SK-N-SH treated with all-trans-retinoic acid at 6 μM for 48 hours (cell line): Measurements from ENCODE around the gene ST6GAL1.
A peak's percentile ranks its signal among the peaks of the same experiment; 100 is the strongest.

ENCODE experiments used
- ATAC-seq: fragments of 200-7000 bp; cut with Tn5 transposase; 3 replicates; pipeline ENCODE4 v1.9.1; 2020; ENCODE audit warnings: mild to moderate bottlenecking, moderate library complexity
- ARNTL ChIP-seq: fragments of 450-650 bp; formaldehyde crosslinking; IDR thresholded peaks from 2 replicates; pipeline ENCODE4 v1.5.0; 2020; ENCODE audit warnings: low read depth, mild to moderate bottlenecking, moderate library complexity, borderline replicate concordance
- BACH2 ChIP-seq: fragments of 250-450 bp; sonication (Bioruptor Pico); IDR thresholded peaks from 2 replicates; pipeline ENCODE4 v1.9.0; 2021; ENCODE audit warnings: mild to moderate bottlenecking, borderline replicate concordance
- CREB5 ChIP-seq: fragments of 250-450 bp; sonication (Bioruptor Pico); IDR thresholded peaks from 2 replicates; pipeline ENCODE4 v1.5.1; 2020; ENCODE audit warnings: low read depth, mild to moderate bottlenecking, moderate library complexity
- CSDC2 ChIP-seq: fragments of 250-450 bp; sonication (Bioruptor Pico); IDR thresholded peaks from 2 replicates; pipeline ENCODE4 v1.5.0; 2020; ENCODE audit warnings: mild to moderate bottlenecking, moderate library complexity
- CSRNP3 ChIP-seq: fragments of 250-450 bp; sonication (Bioruptor Pico); IDR thresholded peaks from 2 replicates; pipeline ENCODE4 v1.5.1; 2021; ENCODE audit warnings: mild to moderate bottlenecking, moderate library complexity
- ESRRG ChIP-seq: fragments of 250-450 bp; sonication (Bioruptor Pico); IDR thresholded peaks from 2 replicates; pipeline ENCODE4 v1.6.1; 2021; ENCODE audit warnings: mild to moderate bottlenecking
- GLIS3 ChIP-seq: fragments of 250-450 bp; sonication (Bioruptor Pico); IDR thresholded peaks from 2 replicates; pipeline ENCODE4 v1.5.0; 2020; ENCODE audit warnings: mild to moderate bottlenecking, moderate library complexity
- ISL1 ChIP-seq: fragments of 250-450 bp; sonication (Bioruptor Pico); IDR thresholded peaks from 2 replicates; pipeline ENCODE4 v2.1.2; 2022; ENCODE audit warnings: mild to moderate bottlenecking, moderate library complexity
- OSR1 ChIP-seq: fragments of 250-450 bp; sonication (Bioruptor Pico); IDR thresholded peaks from 2 replicates; pipeline ENCODE4 v1.8.0; 2022; ENCODE audit warnings: moderate library complexity, mild to moderate bottlenecking, inconsistent platforms
- PATZ1 ChIP-seq: fragments of 250-450 bp; sonication (Bioruptor Pico); IDR thresholded peaks from 2 replicates; pipeline ENCODE4 v1.8.0; 2020; ENCODE audit warnings: mild to moderate bottlenecking, moderate library complexity, borderline replicate concordance
- POU6F1 ChIP-seq: fragments of 250-450 bp; sonication (Bioruptor Pico); IDR thresholded peaks from 2 replicates; pipeline ENCODE4 v1.8.0; 2021; ENCODE audit warnings: low read depth, mild to moderate bottlenecking, moderate library complexity, borderline replicate concordance
- RARB ChIP-seq: fragments of 250-450 bp; sonication (Bioruptor Pico); IDR thresholded peaks from 2 replicates; pipeline ENCODE4 v1.8.0; 2021; ENCODE audit warnings: mild to moderate bottlenecking, moderate library complexity
- TCF4 ChIP-seq: fragments of 250-450 bp; sonication (Bioruptor Pico); IDR thresholded peaks from 2 replicates; pipeline ENCODE4 v1.8.0; 2021; ENCODE audit warnings: mild to moderate bottlenecking, moderate library complexity, borderline replicate concordance
- TOX ChIP-seq: fragments of 250-450 bp; sonication (Bioruptor Pico); IDR thresholded peaks from 2 replicates; pipeline ENCODE4 v1.8.0; 2021; ENCODE audit warnings: mild to moderate bottlenecking, moderate library complexity, borderline replicate concordance
- TSHZ2 ChIP-seq: fragments of 250-450 bp; sonication (Bioruptor Pico); IDR thresholded peaks from 2 replicates; pipeline ENCODE4 v1.5.0; 2020; ENCODE audit warnings: mild to moderate bottlenecking, moderate library complexity
- ZC3H10 ChIP-seq: fragments of 250-450 bp; sonication (Bioruptor Pico); IDR thresholded peaks from 2 replicates; pipeline ENCODE4 v1.5.1; 2021; ENCODE audit warnings: mild to moderate bottlenecking, moderate library complexity
- ZFP3 ChIP-seq: fragments of 250-450 bp; sonication (Bioruptor Pico); IDR thresholded peaks from 2 replicates; pipeline ENCODE4 v1.5.0; 2020; ENCODE audit warnings: mild to moderate bottlenecking, moderate library complexity
- ZNF70 ChIP-seq: fragments of 450-650 bp; formaldehyde crosslinking; IDR thresholded peaks from 2 replicates; pipeline ENCODE4 v1.5.0; 2020; ENCODE audit warnings: mild to moderate bottlenecking, moderate library complexity
- ZNF8 ChIP-seq: fragments of 450-650 bp; formaldehyde crosslinking; IDR thresholded peaks from 2 replicates; pipeline ENCODE4 v1.5.0; 2020; ENCODE audit warnings: mild to moderate bottlenecking, moderate library complexity

Gene ST6GAL1

GRCh38 chr3:186909078-186909853, 21.1 kb upstream of the ST6GAL1 start:
- no peak for TF ChIP-seq RARB (CRISPR knock-in tag)
- no peak for TF ChIP-seq TOX
- no peak for TF ChIP-seq PATZ1
- no peak for TF ChIP-seq ESRRG
- TF ChIP-seq CSRNP3, result no peak
- TF ChIP-seq ZC3H10 (CRISPR knock-in tag), result no peak
- no peak for TF ChIP-seq TCF4 (CRISPR knock-in tag)
- TF ChIP-seq ZNF70 (CRISPR knock-in tag), result no peak
- TF ChIP-seq ARNTL (CRISPR knock-in tag), result no peak
- no peak for TF ChIP-seq ZFP3
- no peak for TF ChIP-seq OSR1 (CRISPR knock-in tag)
- TF ChIP-seq ISL1 (CRISPR knock-in tag), result no peak
- TF ChIP-seq, all 23 proteins: peak for 0
- no peak for ATAC-seq

GRCh38 chr3:186915806-186916796, 14.2 kb upstream of the ST6GAL1 start:
- TF ChIP-seq POU6F1 (CRISPR knock-in tag) (no peak), ISL1 (CRISPR knock-in tag) (peak; percentile 55; the same call in 1 of the 2 replicates)
- TF ChIP-seq, all 23 proteins: peak for 1
- ATAC-seq, result no peak; the same call in 2 of the 3 replicates

GRCh38 chr3:186917512-186918312, 12.6 kb upstream of the ST6GAL1 start:
- TF ChIP-seq ZC3H10 (CRISPR knock-in tag) (no peak), ZNF8 (CRISPR knock-in tag) (no peak)
- ATAC-seq, result no peak

GRCh38 chr3:186920301-186920700, 10.0 kb upstream of the ST6GAL1 start:
- TF ChIP-seq PATZ1 (no peak), CREB5 (CRISPR knock-in tag) (no peak), GLIS3 (CRISPR knock-in tag) (no peak), BACH2 (CRISPR knock-in tag) (no peak), ZNF8 (CRISPR knock-in tag) (no peak), CSDC2 (CRISPR knock-in tag) (no peak), TSHZ2 (no peak), RARB (CRISPR knock-in tag) (no peak), TOX (no peak)
- ATAC-seq, result no peak
